Body of pancreas (tissue), 4 donors: ENCODE measurements around the gene ZAP70.

Experiments used
- CTCF ChIP-seq, 7 experiments: fragments of 450-650 bp in 4 of 7; fragments of 200-600 bp in 3 of 7; sonication (generic) in 3 of 7; IDR thresholded peaks; one replicate each; pipeline ENCODE4 v1.5.1; 2016 to 2019; ENCODE audit warnings: antibody characterized with exemption in 7 of 7
- POLR2A ChIP-seq, 3 donors: fragments of 450-650 bp; IDR thresholded peaks; one replicate each; pipeline ENCODE4 v1.6.1; 2016; ENCODE audit warnings: antibody characterized with exemption in 3 of 3, mild to moderate bottlenecking in 2 of 3

- no peak for TF ChIP-seq CTCF (IDR thresholded peaks at IDR 0.05)
- no peak for TF ChIP-seq POLR2A (IDR thresholded peaks at IDR 0.05)
Measured at GRCh38 chr2:97713296-97714083, at the start of gene ZAP70.
